ENCODE results near the gene RPP40. TPM values are rescaled to one million over a fixed set of nuclear protein-coding genes. Genes with fewer than 3 reads are reported as not detected.

The RPP40 gene
- total RNA-seq, 1 donor from 2014 or later = 3.2 TPM

GRCh38 chr6:4969609-4970285 is 34.1 kb downstream of the RPP40 start:
- no peak for DNase-seq (ENCODE audit: low spot score)

- no peak for DNase-seq (ENCODE audit: low spot score)
Measured at GRCh38 chr6:4967301-4968030, 36.4 kb downstream of the RPP40 start.

GRCh38 chr6:4965562-4966389 is 38.1 kb downstream of the RPP40 start:
- no peak for DNase-seq (ENCODE audit: low spot score)

GRCh38 chr6:4964675-4965561 is 38.9 kb downstream of the RPP40 start:
- no peak for DNase-seq (ENCODE audit: low spot score)

- no peak for DNase-seq (ENCODE audit: low spot score)
Measured at GRCh38 chr6:4962905-4963304, 40.9 kb downstream of the RPP40 start.

GRCh38 chr6:4961322-4962168 is 42.3 kb downstream of the RPP40 start:
- no peak for DNase-seq (ENCODE audit: low spot score)

- DNase-seq (ENCODE audit: low spot score) = no peak
Measured at GRCh38 chr6:4958624-4959023, 45.2 kb downstream of the RPP40 start.

GRCh38 chr6:4957521-4958231 is 46.2 kb downstream of the RPP40 start:
- DNase-seq (ENCODE audit: low spot score) = no peak

GRCh38 chr6:4956625-4957024 is 47.2 kb downstream of the RPP40 start:
- no peak for DNase-seq (ENCODE audit: low spot score)

GRCh38 chr6:4953440-4953839 is 50.4 kb downstream of the RPP40 start:
- DNase-seq (ENCODE audit: low spot score) = no peak

GRCh38 chr6:4950836-4951533 is 52.9 kb downstream of the RPP40 start:
- no peak for DNase-seq (ENCODE audit: low spot score)

GRCh38 chr6:4950076-4950475 is 53.8 kb downstream of the RPP40 start:
- no peak for DNase-seq (ENCODE audit: low spot score)

- peak; percentile 4 for DNase-seq (ENCODE audit: low spot score)
Measured at GRCh38 chr6:4948781-4949450, 54.9 kb downstream of the RPP40 start.

GRCh38 chr6:4947716-4948115 is 56.1 kb downstream of the RPP40 start:
- peak; percentile 5 for DNase-seq (ENCODE audit: low spot score)

- DNase-seq (ENCODE audit: low spot score) = peak; percentile 3
Measured at GRCh38 chr6:4946521-4946920, 57.3 kb downstream of the RPP40 start.

Data from mucosa of gallbladder (tissue), 1 donor.